Hematopoietic multipotent progenitor cell treated with erythropoietin and hydrocortisone succinate and interleukin-3 and kit ligand, for 15 days (in vitro differentiated cells): ENCODE results near the gene PCDHGC5.

ENCODE experiments used
- DNase-seq: peaks from one replicate; pipeline ENCODE4 v3.0.0-alpha.2; 2015; ENCODE audit warnings: low spot score

Gene PCDHGC5

GRCh38 chr5:141488591-141489561, at the start of gene PCDHGC5:
TSS of gene PCDHGC5 (plus strand) at chr5:141489081. CDS start at chr5:141489241, 160 bp downstream.
- no peak for DNase-seq

GRCh38 chr5:141439411-141440141, 49.3 kb upstream of the PCDHGC5 start:
- no peak for DNase-seq

- no peak for DNase-seq
Measured at GRCh38 chr5:141440341-141440740, 48.5 kb upstream of the PCDHGC5 start.

GRCh38 chr5:141441571-141442170, 47.2 kb upstream of the PCDHGC5 start:
- DNase-seq: no peak

- no peak for DNase-seq
Measured at GRCh38 chr5:141465351-141465750, 23.5 kb upstream of the PCDHGC5 start.

- no peak for DNase-seq
Measured at GRCh38 chr5:141475625-141476131, 13.2 kb upstream of the PCDHGC5 start, which contains the start of gene PCDHGC3. TSS of gene PCDHGC3 (plus strand) at chr5:141475966. CDS start at chr5:141476117, 151 bp downstream.

- no peak for DNase-seq
Measured at GRCh38 chr5:141476132-141476911, 12.6 kb upstream of the PCDHGC5 start.

- DNase-seq: no peak
Measured at GRCh38 chr5:141477044-141477575, 11.8 kb upstream of the PCDHGC5 start.

GRCh38 chr5:141477815-141478214, 11.1 kb upstream of the PCDHGC5 start:
- DNase-seq: no peak

GRCh38 chr5:141478321-141478945, 10.4 kb upstream of the PCDHGC5 start:
- no peak for DNase-seq

GRCh38 chr5:141479776-141480175, 9.1 kb upstream of the PCDHGC5 start:
- no peak for DNase-seq

- DNase-seq: no peak
Measured at GRCh38 chr5:141483902-141484301, 5.0 kb upstream of the PCDHGC5 start.

- DNase-seq: no peak
Measured at GRCh38 chr5:141484310-141484640, 4.6 kb upstream of the PCDHGC5 start.

GRCh38 chr5:141484641-141485311, 4.1 kb upstream of the PCDHGC5 start, which contains the start of gene PCDHGC4:
TSS of gene PCDHGC4 (plus strand) at chr5:141485030. CDS start at chr5:141485174, 144 bp downstream.
- no peak for DNase-seq

GRCh38 chr5:141485321-141486055, 3.4 kb upstream of the PCDHGC5 start:
- no peak for DNase-seq

- DNase-seq: no peak
Measured at GRCh38 chr5:141486091-141486490, 2.8 kb upstream of the PCDHGC5 start.

GRCh38 chr5:141487131-141487530, 1.8 kb upstream of the PCDHGC5 start:
- DNase-seq: no peak

GRCh38 chr5:141489841-141490240, 960 bp downstream of the PCDHGC5 start:
- no peak for DNase-seq

- DNase-seq: no peak
Measured at GRCh38 chr5:141490271-141490670, 1.4 kb downstream of the PCDHGC5 start.
